Mesenchymal stem cell (in vitro differentiated cells and primary cell): ENCODE results near the gene PRRX2.
"Not testable (repeated sequence)": the region's sequence is repeated elsewhere in the genome, so short reads cannot be mapped to it uniquely, and the experiment has no call there.

Source experiments
- DNase-seq: peaks from one replicate; pipeline ENCODE4 v3.0.0-alpha.2; 2013
- H2AFZ ChIP-seq: one replicate; pipeline ENCODE4 v1.6.1; 2013; ENCODE audit warnings: low read depth, mild to moderate bottlenecking, control low read depth, inconsistent platforms, low read length, moderate library complexity
- H2AK5ac ChIP-seq: 2 replicates; pipeline ENCODE4 v1.6.1; 2013; ENCODE audit warnings: low read length, moderate library complexity, mild to moderate bottlenecking, inconsistent platforms; ENCODE audit not compliant: severe bottlenecking
- H2BK120ac ChIP-seq: one replicate; pipeline ENCODE4 v1.6.1; 2013; ENCODE audit warnings: low read depth, mild to moderate bottlenecking, inconsistent platforms, low read length, moderate library complexity
- H2BK12ac ChIP-seq, 2 experiments: one replicate each; pipeline ENCODE4 v1.6.1; 2013; ENCODE audit warnings: inconsistent platforms in 2 of 2, low read length in 2 of 2, mild to moderate bottlenecking in 2 of 2, moderate library complexity in 2 of 2, control low read depth in 1 of 2
- H2BK15ac ChIP-seq: one replicate; pipeline ENCODE4 v1.6.1; 2013; ENCODE audit warnings: mild to moderate bottlenecking, low read depth, inconsistent platforms; ENCODE audit not compliant: poor library complexity, severe bottlenecking
- H2BK5ac ChIP-seq: 2 replicates; pipeline ENCODE4 v1.6.1; 2013; ENCODE audit warnings: low read depth, mild to moderate bottlenecking, low read length, control low read depth, inconsistent platforms; ENCODE audit not compliant: poor library complexity, severe bottlenecking
- H3K14ac ChIP-seq, 2 experiments: one replicate each; pipeline ENCODE4 v1.6.1; 2013; ENCODE audit warnings: inconsistent platforms in 2 of 2, low read length in 2 of 2, control low read depth in 1 of 2, mild to moderate bottlenecking in 1 of 2, moderate library complexity in 1 of 2
- H3K18ac ChIP-seq, 2 experiments: one replicate each; pipeline ENCODE4 v1.6.1; 2013; ENCODE audit warnings: inconsistent platforms in 2 of 2, low read length in 2 of 2, control low read depth in 1 of 2, low read depth in 1 of 2, mild to moderate bottlenecking in 1 of 2
- H3K23ac ChIP-seq, 2 experiments: one replicate each; pipeline ENCODE4 v1.6.1; 2013; ENCODE audit warnings: inconsistent platforms in 2 of 2, low read length in 2 of 2, mild to moderate bottlenecking in 2 of 2, moderate library complexity in 2 of 2, control low read depth in 1 of 2
- H3K27ac ChIP-seq: 2 replicates; pipeline ENCODE4 v1.5.1; 2013; ENCODE audit warnings: mild to moderate bottlenecking, moderate library complexity, low read length, control low read depth, inconsistent platforms; ENCODE audit not compliant: poor library complexity, severe bottlenecking
- H3K27me3 ChIP-seq, 2 experiments: 2 replicates each; pipeline versions ENCODE4 v1.6.1 to v1.7.0; 2013; ENCODE audit warnings: low read length in 2 of 2, mild to moderate bottlenecking in 2 of 2, moderate library complexity in 2 of 2, control low read depth in 1 of 2, inconsistent platforms in 1 of 2; ENCODE audit not compliant: control insufficient read depth in 1 of 2, insufficient read depth in 1 of 2
- H3K36me3 ChIP-seq, 2 experiments: 2 replicates each; pipeline versions ENCODE4 v1.6.1 to v1.7.0; 2013; ENCODE audit warnings: low read length in 2 of 2, control low read depth in 1 of 2, inconsistent platforms in 1 of 2, low read depth in 1 of 2, mild to moderate bottlenecking in 1 of 2; ENCODE audit not compliant: insufficient read depth in 2 of 2, control insufficient read depth in 1 of 2
- H3K4ac ChIP-seq, 2 experiments: one replicate each; pipeline ENCODE4 v1.6.1; 2013; ENCODE audit warnings: inconsistent platforms in 2 of 2, low read length in 2 of 2, mild to moderate bottlenecking in 2 of 2, moderate library complexity in 2 of 2, control low read depth in 1 of 2, low read depth in 1 of 2
- H3K4me1 ChIP-seq: 2 replicates; pipeline ENCODE4 v1.6.1; 2013; ENCODE audit warnings: low read depth, low read length, control low read depth; ENCODE audit not compliant: control insufficient read depth, insufficient read depth
- H3K4me2 ChIP-seq: 2 replicates; pipeline ENCODE4 v1.6.1; 2013; ENCODE audit warnings: low read length, mild to moderate bottlenecking, inconsistent platforms; ENCODE audit not compliant: poor library complexity, severe bottlenecking
- H3K4me3 ChIP-seq, 2 experiments: 2 replicates each; pipeline versions ENCODE4 v1.5.1 to v1.7.0; 2013; ENCODE audit warnings: low read length in 2 of 2, mild to moderate bottlenecking in 2 of 2, control low read depth in 1 of 2, low read depth in 1 of 2; ENCODE audit not compliant: insufficient read depth in 1 of 2
- H3K79me1 ChIP-seq: replicated peaks from 2 replicates; pipeline ENCODE4 v1.6.1; 2013; ENCODE audit warnings: mild to moderate bottlenecking, control low read depth, low read length, inconsistent platforms; ENCODE audit not compliant: poor library complexity, severe bottlenecking
- H3K9ac ChIP-seq: 2 replicates; pipeline ENCODE4 v1.7.0; 2013; ENCODE audit warnings: mild to moderate bottlenecking, low read length, moderate library complexity
- H3K9me3 ChIP-seq: 2 replicates; pipeline ENCODE4 v1.7.0; 2013; ENCODE audit warnings: mild to moderate bottlenecking, low read length; ENCODE audit not compliant: control insufficient read depth
- H4K8ac ChIP-seq: one replicate; pipeline ENCODE4 v1.6.1; 2013; ENCODE audit warnings: inconsistent platforms, mild to moderate bottlenecking, low read length, moderate library complexity
- H4K91ac ChIP-seq: one replicate; pipeline ENCODE4 v1.6.1; 2013; ENCODE audit warnings: mild to moderate bottlenecking, low read length, inconsistent platforms
- WGBS: methylation state at CpG from one replicate; pipeline ENCODE4 v1.1.7; 2013; ENCODE audit warnings: mixed read lengths; 5-methylcytosine and 5-hydroxymethylcytosine counted together

Gene PRRX2

GRCh38 chr9:129759319-129759718, 93.9 kb downstream of the PRRX2 start:
- Histone ChIP-seq H2AK5ac (no peak overlapping the region), H3K36me3 (no peaks in the 10 kb centered on the region), H3K4me3 (no peak overlapping the region), H3K4ac (peak overlapping the region; percentile 52 to 67), H2AFZ (no peak overlapping the region), H3K23ac (no peak overlapping the region), H3K14ac (peak overlapping the region in 1 of 2 experiments; percentile 29), H2BK15ac (peak overlapping the region; percentile 49), H3K27ac (no peak overlapping the region), H3K18ac (peak overlapping the region; percentile 38 to 87), H2BK12ac (peak overlapping the region in 1 of 2 experiments; percentile 99), H2BK120ac (no peak overlapping the region), H4K8ac (no peak overlapping the region), H3K9ac (peak overlapping the region; percentile 45), H3K9me3 (no peaks in the 10 kb centered on the region), H3K27me3 (peaks cover 0 to 7% of the 10 kb centered on the region in 2 experiments), H3K79me1 (no peaks in the 10 kb centered on the region), H4K91ac (no peak overlapping the region), H2BK5ac (no peak overlapping the region), H3K4me1 (peaks cover 11% of the 10 kb centered on the region), H3K4me2 (no peak overlapping the region)
- DNase-seq = no peak
- WGBS = 100% methylated on average over 2 of the region's 4 CpGs

- Histone ChIP-seq H3K27me3 (peaks cover 0 to 7% of the 10 kb centered on the region in 2 experiments), H2BK120ac (peak overlapping the region; percentile 51), H3K4ac (peak overlapping the region in 1 of 2 experiments; percentile 71), H2BK5ac (no peak overlapping the region), H3K4me2 (no peak overlapping the region), H3K27ac (no peak overlapping the region), H2AFZ (no peak overlapping the region), H4K91ac (no peak overlapping the region), H3K18ac (peak overlapping the region in 1 of 2 experiments; percentile 37), H3K4me3 (no peak overlapping the region), H3K9me3 (no peaks in the 10 kb centered on the region), H2BK15ac (peak overlapping the region; percentile 4), H3K4me1 (peaks cover 11% of the 10 kb centered on the region), H3K79me1 (no peaks in the 10 kb centered on the region), H4K8ac (no peak overlapping the region), H3K36me3 (no peaks in the 10 kb centered on the region), H2AK5ac (no peak overlapping the region), H3K14ac (peak overlapping the region in 1 of 2 experiments; percentile 87), H3K23ac (no peak overlapping the region), H3K9ac (peak overlapping the region; percentile 45), H2BK12ac (peak overlapping the region; percentile 51 to 99)
- no peak for DNase-seq
- WGBS = 82% methylated on average over 13 of the region's 13 CpGs
Observed at GRCh38 chr9:129759804-129760502, 94.5 kb downstream of the PRRX2 start.

DNA sequence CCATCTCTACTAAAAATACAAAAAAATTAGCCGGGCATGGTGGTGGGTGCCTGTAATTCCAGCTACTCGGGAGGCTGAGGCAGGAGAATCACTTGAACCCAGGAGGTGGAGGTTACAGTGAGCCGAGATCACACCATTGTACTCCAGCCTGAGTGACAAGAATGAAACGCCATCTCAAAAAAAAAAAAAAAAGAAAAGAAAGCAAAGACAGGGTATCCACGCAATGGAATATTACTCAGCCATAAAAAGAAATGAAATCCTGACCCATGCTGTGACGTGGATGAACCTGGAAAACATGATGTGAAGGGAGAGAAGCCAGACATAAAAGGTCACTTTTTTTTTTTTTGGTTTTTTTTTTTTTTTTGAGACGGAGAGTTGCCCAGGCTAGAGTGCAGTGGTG, 95.3 kb downstream of the PRRX2 start:
- H2BK12ac ChIP-seq = peak overlapping the region in 1 of 2 experiments; percentile 76
- not testable (repeated sequence) for H3K4ac ChIP-seq, H3K9me3 ChIP-seq, H4K91ac ChIP-seq, H3K79me1 ChIP-seq, H3K23ac ChIP-seq, DNase-seq, H3K14ac ChIP-seq, H3K4me3 ChIP-seq, H2AK5ac ChIP-seq, H3K4me2 ChIP-seq, H3K27ac ChIP-seq, H2AFZ ChIP-seq, H2BK15ac ChIP-seq, H3K27me3 ChIP-seq, H3K36me3 ChIP-seq, H2BK5ac ChIP-seq, H4K8ac ChIP-seq
- H2BK120ac ChIP-seq = peak overlapping the region; percentile 73
- 96% methylated on average over 5 of the region's 7 CpGs for WGBS
- peaks cover 11% of the 10 kb centered on the region for H3K4me1 ChIP-seq
- peak overlapping the region; percentile 86 for H3K9ac ChIP-seq
- H3K18ac ChIP-seq = peak overlapping the region in 1 of 2 experiments; percentile 6

- Histone ChIP-seq H3K9me3 (no peaks in the 10 kb centered on the region), H3K27ac (no peak overlapping the region), H2AK5ac (no peak overlapping the region), H3K4me3 (peak overlapping the region in 1 of 2 experiments; percentile 53), H3K23ac (no peak overlapping the region), H3K4ac (peak overlapping the region in 1 of 2 experiments; percentile 95), H3K4me1 (peaks cover 11% of the 10 kb centered on the region), H2BK15ac (no peak overlapping the region), H3K36me3 (no peaks in the 10 kb centered on the region), H3K14ac (no peak overlapping the region), H2BK12ac (peak overlapping the region; percentile 76 to 100), H4K8ac (peak overlapping the region; percentile 79), H3K79me1 (no peaks in the 10 kb centered on the region), H3K27me3 (peaks cover 0 to under 1% of the 10 kb centered on the region in 2 experiments), H2AFZ (peak overlapping the region; percentile 19), H3K4me2 (no peak overlapping the region), H4K91ac (peak overlapping the region; percentile 84), H2BK5ac (no peak overlapping the region), H3K18ac (peak overlapping the region; percentile 84 to 100), H3K9ac (peak overlapping the region; percentile 86), H2BK120ac (peak overlapping the region; percentile 73)
- 36% methylated on average over 11 of the region's 11 CpGs for WGBS
- peak; percentile 99 for DNase-seq
Observed at GRCh38 chr9:129761293-129761900, 96.0 kb downstream of the PRRX2 start.
